ENCODE measurements around the gene CHTF8.

CHTF8 gene

GRCh38 chr16:69114976-69115355, 17.4 kb downstream of the CHTF8 start:
- ChIA-PET POLR2A (no interaction called here), CTCF (interaction anchor here (6.0 kb wide), 1 partner anchor 8 kb away, joined by 71 read pairs; no protein-coding TSS in a partner anchor)
- H3K9me3 ChIP-seq (ENCODE audit: control extremely low read depth in 1 of 5, control insufficient read depth in 4 of 5, insufficient read depth in 2 of 5, low read depth in 1 of 5, low read length in 4 of 5): no peaks in the 10 kb centered on the region
- H3K27ac ChIP-seq (ENCODE audit: insufficient read depth in 1 of 2, low read depth in 1 of 2, low read length in 2 of 2, poor library complexity in 1 of 2, severe bottlenecking in 2 of 2): no peak overlapping the region
- WGBS (ENCODE audit: insufficient coverage): 100% methylated on average over 2 of the region's 6 CpGs
- no peak for DNase-seq
- no peak overlapping the region for H3K4me3 ChIP-seq (ENCODE audit: control insufficient read depth in 1 of 7, extremely low read depth in 1 of 7, insufficient read depth in 4 of 7, low read depth in 2 of 7, low read length in 6 of 7)
- peaks cover 0 to 1% (median 0%) of the 10 kb centered on the region in 5 experiments for H3K27me3 ChIP-seq (replicated peaks in 2 of 5; ENCODE audit: control insufficient read depth in 4 of 5, insufficient read depth in 5 of 5, low read length in 4 of 5)
- H3K36me3 ChIP-seq (ENCODE audit: control insufficient read depth in 4 of 4, insufficient read depth in 4 of 4, low read length in 3 of 4): peaks cover 4 to 67% (median 53%) of the 10 kb centered on the region in 4 experiments
- H3K4me1 ChIP-seq (ENCODE audit: control extremely low read depth in 1 of 4, control insufficient read depth in 4 of 4, insufficient read depth in 4 of 4, low read length in 3 of 4): peaks cover 0 to 14% (median 6%) of the 10 kb centered on the region in 4 experiments

- WGBS (ENCODE audit: insufficient coverage): 98% methylated on average over 25 of the region's 25 CpGs
- Histone ChIP-seq H3K4me3 (ENCODE audit: control insufficient read depth in 1 of 7, extremely low read depth in 1 of 7, insufficient read depth in 4 of 7, low read depth in 2 of 7, low read length in 6 of 7) (no peak overlapping the region), H3K27me3 (replicated peaks in 2 of 5; ENCODE audit: control insufficient read depth in 4 of 5, insufficient read depth in 5 of 5, low read length in 4 of 5) (peaks cover 0 to 5% (median 0%) of the 10 kb centered on the region in 5 experiments), H3K27ac (ENCODE audit: insufficient read depth in 1 of 2, low read depth in 1 of 2, low read length in 2 of 2, poor library complexity in 1 of 2, severe bottlenecking in 2 of 2) (no peak overlapping the region), H3K4me1 (ENCODE audit: control extremely low read depth in 1 of 4, control insufficient read depth in 4 of 4, insufficient read depth in 4 of 4, low read length in 3 of 4) (peaks cover 0 to 14% (median 6%) of the 10 kb centered on the region in 4 experiments), H3K9me3 (ENCODE audit: control extremely low read depth in 1 of 5, control insufficient read depth in 4 of 5, insufficient read depth in 2 of 5, low read depth in 1 of 5, low read length in 4 of 5) (no peaks in the 10 kb centered on the region), H3K36me3 (ENCODE audit: control insufficient read depth in 4 of 4, insufficient read depth in 4 of 4, low read length in 3 of 4) (peaks cover 4 to 67% (median 51%) of the 10 kb centered on the region in 4 experiments)
- no peak for DNase-seq
- POLR2A ChIA-PET: no interaction called here
- CTCF ChIA-PET: interaction anchor here (0.7 to 6.0 kb wide), 2 partner anchors 9 to 14 kb away, joined by 3 to 71 read pairs; no protein-coding TSS in a partner anchor
Measured at GRCh38 chr16:69114346-69114975, 17.9 kb downstream of the CHTF8 start.

GRCh38 chr16:69113216-69113615, 19.2 kb downstream of the CHTF8 start:
- CTCF ChIA-PET: interaction anchor here (0.7 to 6.0 kb wide), 4 partner anchors 10 to 44 kb away, joined by 3 to 71 read pairs (median 8); no protein-coding TSS in a partner anchor
- Histone ChIP-seq H3K4me3 (ENCODE audit: control insufficient read depth in 1 of 7, extremely low read depth in 1 of 7, insufficient read depth in 4 of 7, low read depth in 2 of 7, low read length in 6 of 7) (no peak overlapping the region), H3K9me3 (ENCODE audit: control extremely low read depth in 1 of 5, control insufficient read depth in 4 of 5, insufficient read depth in 2 of 5, low read depth in 1 of 5, low read length in 4 of 5) (no peaks in the 10 kb centered on the region), H3K4me1 (ENCODE audit: control extremely low read depth in 1 of 4, control insufficient read depth in 4 of 4, insufficient read depth in 4 of 4, low read length in 3 of 4) (peaks cover 0 to 14% (median 6%) of the 10 kb centered on the region in 4 experiments), H3K27ac (ENCODE audit: insufficient read depth in 1 of 2, low read depth in 1 of 2, low read length in 2 of 2, poor library complexity in 1 of 2, severe bottlenecking in 2 of 2) (no peak overlapping the region), H3K27me3 (replicated peaks in 2 of 5; ENCODE audit: control insufficient read depth in 4 of 5, insufficient read depth in 5 of 5, low read length in 4 of 5) (peaks cover 0 to 17% (median 3%) of the 10 kb centered on the region in 5 experiments), H3K36me3 (ENCODE audit: control insufficient read depth in 4 of 4, insufficient read depth in 4 of 4, low read length in 3 of 4) (peaks cover 2 to 60% (median 40%) of the 10 kb centered on the region in 4 experiments)
- POLR2A ChIA-PET: no interaction called here
- WGBS (ENCODE audit: insufficient coverage): 93% methylated on average over 6 of the region's 7 CpGs
- DNase-seq: no peak

DNA sequence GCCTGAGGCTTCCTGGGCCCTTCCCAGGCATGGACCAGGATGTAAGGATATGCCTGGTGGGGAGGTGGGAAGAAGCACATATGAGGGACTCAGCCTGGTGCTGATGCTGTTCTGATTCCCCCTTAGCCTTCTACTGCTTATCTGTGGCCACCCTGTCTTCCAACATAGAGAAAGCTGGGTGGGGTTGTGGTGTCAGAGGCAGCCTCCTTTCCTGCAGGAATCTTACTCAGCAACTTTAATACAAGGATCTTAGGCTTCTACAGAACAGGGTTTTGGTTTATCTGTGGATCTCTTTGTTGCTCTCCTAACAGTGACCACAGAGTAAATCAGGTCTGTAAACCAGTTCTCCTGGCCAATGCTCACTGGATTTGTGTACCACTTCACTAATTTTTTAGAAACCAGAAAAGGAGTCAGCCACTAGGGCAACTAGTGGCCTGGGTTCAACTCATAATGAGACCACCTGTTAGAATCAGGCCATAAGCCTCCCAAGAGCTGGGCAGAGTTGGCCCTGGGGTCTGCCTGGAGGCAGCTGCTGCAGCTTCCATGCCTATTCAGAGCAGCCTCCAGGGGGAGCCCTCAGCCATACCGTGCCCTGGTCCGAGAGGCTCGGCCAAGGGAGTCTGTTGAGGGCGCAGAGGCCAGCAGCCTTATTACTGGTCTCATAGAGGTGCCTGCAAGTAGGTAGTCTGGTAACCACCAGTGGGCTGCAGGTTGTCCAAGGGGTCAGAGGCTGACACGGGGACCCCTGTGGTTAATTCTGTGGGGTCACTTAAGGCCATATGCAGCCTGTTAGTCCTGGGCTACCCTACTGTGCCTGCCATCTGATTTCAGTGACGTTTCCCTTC, 19.9 kb downstream of the CHTF8 start:
- Histone ChIP-seq H3K4me1 (ENCODE audit: control extremely low read depth in 1 of 4, control insufficient read depth in 4 of 4, insufficient read depth in 4 of 4, low read length in 3 of 4) (peaks cover 0 to 20% (median 11%) of the 10 kb centered on the region in 4 experiments), H3K27me3 (replicated peaks in 2 of 5; ENCODE audit: control insufficient read depth in 4 of 5, insufficient read depth in 5 of 5, low read length in 4 of 5) (peaks cover 0 to 24% (median 3%) of the 10 kb centered on the region in 5 experiments), H3K9me3 (ENCODE audit: control extremely low read depth in 1 of 5, control insufficient read depth in 4 of 5, insufficient read depth in 2 of 5, low read depth in 1 of 5, low read length in 4 of 5) (no peaks in the 10 kb centered on the region), H3K36me3 (ENCODE audit: control insufficient read depth in 4 of 4, insufficient read depth in 4 of 4, low read length in 3 of 4) (peaks cover 2 to 53% (median 34%) of the 10 kb centered on the region in 4 experiments), H3K4me3 (ENCODE audit: control insufficient read depth in 1 of 7, extremely low read depth in 1 of 7, insufficient read depth in 4 of 7, low read depth in 2 of 7, low read length in 6 of 7) (no peak overlapping the region), H3K27ac (ENCODE audit: insufficient read depth in 1 of 2, low read depth in 1 of 2, low read length in 2 of 2, poor library complexity in 1 of 2, severe bottlenecking in 2 of 2) (no peak overlapping the region)
- POLR2A ChIA-PET: no interaction called here
- CTCF ChIA-PET: interaction anchor here (0.7 to 6.0 kb wide), 7 partner anchors 11 to 172 kb away, joined by 3 to 71 read pairs (median 4); no protein-coding TSS in a partner anchor
- WGBS (ENCODE audit: insufficient coverage): 80% methylated on average over 6 of the region's 6 CpGs
- peak in 2 of 3 donors; percentile 44 to 52 for DNase-seq

DNA sequence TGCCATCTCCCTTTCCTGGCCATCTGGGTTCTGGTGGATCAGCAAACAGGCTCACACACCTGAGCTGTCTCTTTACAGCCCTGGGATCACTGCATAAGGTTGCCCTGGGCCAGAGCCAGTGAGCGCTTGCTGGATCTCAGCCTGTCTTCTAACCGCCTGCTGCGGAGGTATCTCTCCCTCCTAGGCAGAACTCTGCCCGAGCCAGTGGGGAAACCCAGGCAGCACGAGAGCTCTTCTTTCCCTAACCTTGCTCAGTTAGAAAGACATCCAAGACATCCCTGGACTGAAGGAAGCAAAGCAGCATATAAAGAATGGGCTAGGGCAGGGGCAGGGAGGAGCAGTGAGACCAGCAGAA, 20.5 kb downstream of the CHTF8 start:
- H3K4me3 ChIP-seq (ENCODE audit: control insufficient read depth in 1 of 7, extremely low read depth in 1 of 7, insufficient read depth in 4 of 7, low read depth in 2 of 7, low read length in 6 of 7): no peak overlapping the region
- CTCF ChIA-PET: interaction anchor here (0.9 to 6.0 kb wide), 6 partner anchors 10 to 173 kb away, joined by 3 to 71 read pairs (median 4); no protein-coding TSS in a partner anchor
- peaks cover under 1 to 47% (median 31%) of the 10 kb centered on the region in 4 experiments for H3K36me3 ChIP-seq (ENCODE audit: control insufficient read depth in 4 of 4, insufficient read depth in 4 of 4, low read length in 3 of 4)
- no peaks in the 10 kb centered on the region for H3K9me3 ChIP-seq (ENCODE audit: control extremely low read depth in 1 of 5, control insufficient read depth in 4 of 5, insufficient read depth in 2 of 5, low read depth in 1 of 5, low read length in 4 of 5)
- 55% methylated on average over 5 of the region's 5 CpGs for WGBS (ENCODE audit: insufficient coverage)
- H3K4me1 ChIP-seq (ENCODE audit: control extremely low read depth in 1 of 4, control insufficient read depth in 4 of 4, insufficient read depth in 4 of 4, low read length in 3 of 4): peaks cover 0 to 27% (median 17%) of the 10 kb centered on the region in 4 experiments
- POLR2A ChIA-PET: no interaction called here
- DNase-seq: no peak
- no peak overlapping the region for H3K27ac ChIP-seq (ENCODE audit: insufficient read depth in 1 of 2, low read depth in 1 of 2, low read length in 2 of 2, poor library complexity in 1 of 2, severe bottlenecking in 2 of 2)
- H3K27me3 ChIP-seq (replicated peaks in 2 of 5; ENCODE audit: control insufficient read depth in 4 of 5, insufficient read depth in 5 of 5, low read length in 4 of 5): peaks cover 0 to 31% (median 7%) of the 10 kb centered on the region in 5 experiments

DNA sequence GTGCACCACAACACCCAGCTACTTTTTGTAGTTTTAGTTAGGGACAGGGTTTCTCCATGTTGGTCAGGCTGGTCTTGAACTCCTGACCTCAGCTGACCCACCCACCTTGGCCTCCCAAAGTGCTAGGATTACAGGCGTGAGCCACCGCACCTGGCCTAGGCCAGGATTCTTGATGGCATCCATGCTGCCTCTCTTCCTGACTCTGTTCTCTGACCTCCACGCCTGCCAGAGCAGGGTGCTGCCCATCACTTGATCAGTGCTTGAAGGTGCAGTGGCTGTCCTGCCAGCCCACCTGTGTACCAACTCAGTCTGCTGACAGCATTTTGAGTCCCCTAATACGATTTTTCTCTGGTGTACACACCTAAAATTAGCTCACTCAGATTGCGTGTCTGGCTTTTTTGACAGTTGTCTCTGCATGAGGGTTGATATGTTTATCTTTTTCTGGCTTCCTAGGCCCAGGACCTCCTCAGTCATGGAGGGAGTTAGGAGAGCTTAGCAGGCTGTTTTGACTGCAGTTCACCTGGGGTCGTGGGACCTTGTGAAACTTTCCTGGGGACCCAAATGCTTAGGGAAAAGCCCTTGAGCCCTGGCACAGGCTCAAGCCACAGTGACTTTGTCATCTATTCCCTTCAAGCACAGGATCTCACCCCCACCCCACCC, 21.0 kb downstream of the CHTF8 start:
- WGBS (ENCODE audit: insufficient coverage): 78% methylated on average over 4 of the region's 6 CpGs
- peaks cover 0 to 42% (median 26%) of the 10 kb centered on the region in 4 experiments for H3K36me3 ChIP-seq (ENCODE audit: control insufficient read depth in 4 of 4, insufficient read depth in 4 of 4, low read length in 3 of 4)
- no peaks in the 10 kb centered on the region for H3K9me3 ChIP-seq (ENCODE audit: control extremely low read depth in 1 of 5, control insufficient read depth in 4 of 5, insufficient read depth in 2 of 5, low read depth in 1 of 5, low read length in 4 of 5)
- ChIA-PET POLR2A (no interaction called here), CTCF (interaction anchor here (0.9 to 6.0 kb wide), 5 partner anchors 10 to 173 kb away, joined by 3 to 71 read pairs (median 3); no protein-coding TSS in a partner anchor)
- no peak overlapping the region for H3K27ac ChIP-seq (ENCODE audit: insufficient read depth in 1 of 2, low read depth in 1 of 2, low read length in 2 of 2, poor library complexity in 1 of 2, severe bottlenecking in 2 of 2)
- H3K27me3 ChIP-seq (replicated peaks in 2 of 5; ENCODE audit: control insufficient read depth in 4 of 5, insufficient read depth in 5 of 5, low read length in 4 of 5): peaks cover 0 to 36% (median 7%) of the 10 kb centered on the region in 5 experiments
- peaks cover 0 to 32% (median 22%) of the 10 kb centered on the region in 4 experiments for H3K4me1 ChIP-seq (ENCODE audit: control extremely low read depth in 1 of 4, control insufficient read depth in 4 of 4, insufficient read depth in 4 of 4, low read length in 3 of 4)
- peak in 1 of 3 donors; percentile 26 for DNase-seq
- H3K4me3 ChIP-seq (ENCODE audit: control insufficient read depth in 1 of 7, extremely low read depth in 1 of 7, insufficient read depth in 4 of 7, low read depth in 2 of 7, low read length in 6 of 7): no peak overlapping the region

Data from common myeloid progenitor, CD34-positive (primary cell).